Left forelimb (tissue), 1 donor: ENCODE data around the gene IGLON5.

Source experiments
- DNase-seq: peaks from one replicate; pipeline ENCODE4 v3.0.0-alpha.2; 2018; ENCODE audit warnings: low spot score

IGLON5 gene

DNA sequence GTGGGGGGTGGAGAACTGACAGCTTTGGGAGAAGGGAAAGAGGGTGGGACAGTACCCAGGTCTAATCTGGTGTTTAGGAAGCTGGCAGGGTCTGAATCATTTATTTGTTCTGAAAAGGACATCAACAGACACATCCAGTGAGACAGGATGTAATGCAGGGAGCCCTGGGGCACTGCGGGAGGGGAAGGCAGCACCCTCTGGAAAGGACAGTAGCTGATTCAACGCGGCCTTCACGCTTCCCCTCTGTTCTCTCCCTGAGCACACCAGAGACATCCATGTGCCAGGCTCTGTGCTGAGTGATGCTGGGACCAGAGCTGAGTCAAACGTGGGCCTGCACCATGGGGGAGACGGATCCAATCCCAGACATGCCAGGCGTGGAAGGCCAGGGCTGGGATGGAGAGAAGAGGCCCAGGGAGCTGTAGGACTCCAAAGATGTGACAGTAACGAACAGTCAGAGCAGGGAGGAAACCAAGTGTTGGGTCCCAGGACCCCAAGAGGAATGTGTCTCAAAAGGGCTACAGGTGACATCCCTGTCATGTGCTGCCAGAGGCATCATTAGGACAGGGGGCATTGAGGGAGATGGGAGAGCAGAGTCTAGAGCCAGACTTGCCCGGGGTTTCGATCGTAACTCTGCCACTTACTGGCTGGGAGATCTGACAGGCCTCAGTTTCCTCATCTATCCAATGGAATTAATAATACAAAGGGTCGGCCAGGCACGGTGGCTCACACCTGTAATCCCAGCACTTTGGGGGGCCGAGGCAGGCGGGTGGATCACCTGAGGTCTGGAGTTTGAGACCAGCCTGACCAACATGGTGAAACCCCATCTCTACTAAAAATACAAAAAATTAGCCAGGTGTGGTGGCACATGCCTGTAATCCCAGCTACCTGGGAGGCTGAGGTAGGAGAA lies 53.0 kb downstream of the IGLON5 start:
- no peak for DNase-seq

DNA sequence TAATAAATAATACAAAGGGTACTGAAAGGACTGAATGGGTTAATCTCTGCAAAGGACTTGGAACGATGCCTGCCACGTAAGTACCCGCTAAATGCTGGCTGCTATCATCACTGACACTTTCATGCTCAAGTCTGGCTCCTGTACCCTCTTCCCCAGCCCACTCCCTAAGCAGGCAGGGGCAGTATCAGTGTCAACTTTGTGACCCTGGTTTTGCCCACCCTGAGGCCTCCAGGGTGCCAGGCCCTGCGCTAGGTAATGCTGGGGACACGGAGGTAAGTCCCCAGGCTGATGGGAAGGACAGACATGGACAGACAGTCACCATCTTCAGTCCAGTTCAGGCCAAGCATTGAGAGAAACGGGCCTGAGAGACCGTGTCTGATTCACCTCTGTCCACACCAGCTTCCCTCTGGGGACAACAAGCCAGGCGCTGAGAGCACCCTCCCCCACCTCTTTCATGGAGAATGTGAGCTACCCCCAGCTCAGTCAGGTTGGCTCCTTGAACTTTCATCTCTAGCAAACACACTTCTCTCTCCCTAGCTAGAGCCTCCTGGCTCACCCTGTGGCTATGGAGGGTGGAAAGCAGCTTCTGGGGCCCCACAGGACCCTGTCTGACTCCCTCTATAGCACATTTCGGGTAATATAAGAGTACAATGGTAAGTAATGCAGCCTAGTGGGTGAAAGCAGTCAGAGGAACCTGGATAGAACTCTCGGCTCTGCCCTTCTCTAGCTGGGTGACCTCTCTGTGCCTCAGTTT lies 53.9 kb downstream of the IGLON5 start:
- no peak for DNase-seq

DNA sequence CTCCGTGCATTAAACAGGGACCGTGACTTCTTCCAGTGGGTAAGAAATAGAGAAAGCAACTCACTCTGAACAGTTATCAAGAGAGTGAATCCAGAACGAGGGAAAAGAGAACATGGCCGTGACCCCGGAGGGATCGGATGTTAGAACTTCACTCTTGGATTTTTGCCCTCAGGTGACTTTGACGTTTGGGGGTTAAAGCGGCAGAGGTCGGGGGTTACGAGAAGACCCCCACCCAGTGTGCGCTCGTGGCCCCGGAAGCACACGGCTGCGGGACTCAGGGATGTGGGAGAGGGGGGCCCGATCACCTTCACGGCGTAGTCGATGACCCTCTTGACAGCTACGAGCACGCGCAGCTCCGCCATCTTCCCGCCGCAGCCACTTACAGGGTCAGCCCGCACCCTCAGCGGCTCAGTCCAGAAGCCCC lies 54.5 kb downstream of the IGLON5 start, which contains the start of gene ETFB:
TSS of gene ETFB (minus strand) at position 424 of the 424 bp plus-strand sequence. CDS start at position 362, 62 bp downstream.
- no peak for DNase-seq

DNA sequence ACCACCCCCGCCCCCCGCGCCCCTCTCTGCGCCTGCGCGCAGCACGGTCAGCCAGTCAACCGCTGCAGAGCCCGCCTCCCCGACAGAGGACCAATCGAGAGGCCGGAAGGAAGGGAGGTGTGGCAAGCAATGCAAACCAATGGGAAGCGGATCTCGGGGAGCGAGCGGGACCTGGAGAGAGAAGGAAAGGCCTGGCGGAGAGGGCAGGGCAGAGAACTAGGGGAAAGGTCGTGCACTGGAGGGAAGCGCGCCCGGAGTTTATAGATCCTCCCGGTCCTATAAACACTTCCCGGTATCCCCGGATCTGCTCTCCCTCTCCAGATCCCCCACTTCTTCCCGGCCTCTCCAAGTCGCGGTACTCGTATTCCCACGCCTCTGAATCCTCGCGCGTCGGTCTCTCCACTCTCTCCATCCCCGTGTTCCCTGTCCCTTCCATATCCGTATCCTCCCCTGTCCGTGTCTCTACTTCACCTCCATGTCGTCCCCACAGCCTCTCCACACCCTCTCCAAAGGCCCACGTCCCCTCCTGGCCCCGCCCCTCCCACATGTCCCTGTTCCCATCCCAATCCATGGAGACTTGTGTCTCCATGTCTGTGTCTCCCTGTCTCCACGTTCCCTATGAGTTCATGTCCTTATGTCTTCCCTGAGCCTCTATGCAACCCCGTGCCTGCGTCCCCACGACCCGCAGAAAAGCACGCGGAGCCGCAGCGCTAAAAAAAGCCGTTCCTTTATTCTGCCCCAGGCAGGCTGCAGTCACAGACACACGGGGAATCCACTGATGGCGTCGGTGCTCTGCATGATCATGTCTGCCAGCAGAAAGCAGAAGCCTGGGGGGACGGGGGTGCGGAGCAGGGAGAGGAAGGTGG lies 55.2 kb downstream of the IGLON5 start:
- peak; percentile 98 for DNase-seq

DNA sequence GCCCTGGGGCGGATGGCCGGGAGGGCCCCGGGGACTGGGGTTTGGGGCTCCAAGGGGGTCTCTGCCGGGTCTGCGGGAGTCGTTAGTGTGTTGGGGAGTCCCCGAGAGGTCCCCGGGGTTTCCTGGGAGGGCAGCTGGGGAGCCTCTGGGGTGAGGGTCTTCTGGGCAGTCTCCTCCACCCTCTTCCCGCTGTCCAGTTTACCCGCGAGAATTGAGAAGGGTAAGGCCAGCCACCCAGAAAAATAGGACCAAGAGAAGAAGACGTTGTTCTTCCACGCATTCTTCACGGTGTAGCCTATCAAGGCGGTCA lies 55.8 kb downstream of the IGLON5 start:
- no peak for DNase-seq

DNA sequence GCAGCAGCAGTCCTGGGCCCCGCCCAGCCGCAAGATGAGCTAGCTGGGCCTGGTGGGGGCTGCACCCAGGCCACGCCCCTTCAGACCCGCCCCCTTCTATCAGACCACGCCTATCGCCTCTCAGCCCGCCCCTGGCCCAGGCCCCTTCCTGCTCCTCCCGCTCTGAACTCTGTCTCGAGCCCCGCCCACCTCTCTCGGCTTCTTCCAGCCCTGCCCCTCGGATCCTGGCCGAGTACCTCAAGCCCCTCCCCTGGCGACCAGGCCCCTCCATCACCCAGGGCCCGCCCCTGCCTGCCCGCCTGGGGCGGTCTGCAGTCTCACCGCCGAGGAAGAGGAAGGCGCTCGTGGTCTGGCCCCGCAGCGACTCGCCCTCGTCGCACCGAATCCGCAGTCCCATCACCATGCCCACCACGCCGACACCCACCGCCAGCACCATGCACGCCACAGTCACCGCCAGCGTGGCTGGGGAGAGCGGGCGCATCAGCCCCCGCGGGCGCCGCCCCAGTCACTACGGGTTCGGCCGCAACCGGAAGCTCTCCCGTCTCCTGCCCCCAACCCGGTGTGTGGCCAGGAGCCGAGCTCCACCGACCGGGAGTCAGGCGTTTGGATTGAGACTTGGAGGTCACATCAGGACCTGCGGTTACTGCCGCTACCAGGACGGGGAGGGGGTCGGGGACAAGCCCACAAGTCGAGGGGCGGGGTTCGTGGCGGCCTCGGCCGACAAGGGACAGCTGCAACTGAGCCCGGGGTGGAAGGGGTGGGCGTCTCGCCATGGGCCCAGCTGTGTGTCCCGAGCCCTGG lies 56.3 kb downstream of the IGLON5 start:
- peak; percentile 100 for DNase-seq

DNA sequence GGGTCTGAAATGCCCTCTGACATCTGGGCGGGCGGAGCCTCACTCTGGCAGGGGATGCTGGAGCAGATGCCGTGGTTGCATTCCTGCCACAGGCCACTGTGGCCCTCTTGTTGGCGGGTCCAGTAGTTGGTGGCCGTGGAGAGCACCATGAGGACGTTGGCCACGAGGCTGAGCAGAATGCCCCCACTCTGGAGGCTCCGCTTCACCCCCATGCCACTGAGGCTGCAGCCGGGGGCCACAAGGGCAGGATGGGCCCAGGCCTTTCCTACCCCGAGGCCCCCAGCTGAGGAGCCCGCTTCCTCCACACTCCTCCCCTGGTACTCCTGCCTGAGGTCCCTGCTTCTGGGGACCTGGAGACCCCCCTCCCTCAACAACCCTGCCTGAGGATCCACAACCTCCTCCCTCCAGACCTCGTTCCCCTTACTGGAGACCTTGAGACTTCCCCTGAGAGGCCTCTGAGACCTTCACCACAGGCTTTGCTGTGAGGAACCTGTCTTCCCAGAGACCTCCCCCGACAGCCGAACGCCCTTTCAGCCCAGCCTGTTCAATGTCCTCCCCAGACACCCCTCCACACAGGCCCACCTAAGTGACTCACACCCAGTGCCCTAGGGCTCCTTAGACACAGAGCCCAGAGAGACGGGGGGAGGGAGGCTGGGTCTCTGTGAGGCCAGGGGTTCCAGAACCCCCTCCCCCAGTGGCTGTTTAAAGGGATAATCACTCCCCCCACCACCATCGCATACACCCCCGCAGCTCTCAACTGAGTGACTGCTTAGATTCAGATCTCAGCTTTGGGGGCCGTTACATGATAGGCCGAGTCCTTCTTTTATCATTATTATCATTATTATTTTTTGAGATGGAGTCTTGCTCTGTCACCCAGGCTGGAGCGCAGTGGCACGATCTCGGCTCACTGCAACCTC lies 57.2 kb downstream of the IGLON5 start, which contains the start of gene CLDND2:
TSS of gene CLDND2 (minus strand) at position 638 of the 917 bp plus-strand sequence. CDS start at position 212, 426 bp downstream.
- DNase-seq, result no peak

DNA sequence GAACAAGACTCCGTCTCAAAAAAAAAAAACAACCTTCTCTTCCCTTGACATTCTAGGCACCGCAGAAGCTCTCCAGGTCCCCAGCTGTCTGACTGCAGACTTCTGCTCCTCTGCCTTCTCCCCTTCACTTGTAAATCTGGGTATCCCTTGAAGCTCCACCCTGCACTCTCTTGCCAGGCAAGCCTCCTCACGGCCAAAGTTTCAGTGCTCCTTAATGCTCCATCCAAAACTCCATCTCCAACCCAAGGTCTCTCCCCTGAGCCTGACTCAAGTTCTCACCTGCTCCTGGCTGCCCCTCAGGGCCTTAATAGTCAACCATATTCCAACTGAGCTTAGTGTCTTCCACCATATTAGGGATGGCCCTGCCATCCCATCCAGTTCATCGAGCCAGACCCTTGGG lies 58.8 kb downstream of the IGLON5 start:
- DNase-seq, result no peak

DNA sequence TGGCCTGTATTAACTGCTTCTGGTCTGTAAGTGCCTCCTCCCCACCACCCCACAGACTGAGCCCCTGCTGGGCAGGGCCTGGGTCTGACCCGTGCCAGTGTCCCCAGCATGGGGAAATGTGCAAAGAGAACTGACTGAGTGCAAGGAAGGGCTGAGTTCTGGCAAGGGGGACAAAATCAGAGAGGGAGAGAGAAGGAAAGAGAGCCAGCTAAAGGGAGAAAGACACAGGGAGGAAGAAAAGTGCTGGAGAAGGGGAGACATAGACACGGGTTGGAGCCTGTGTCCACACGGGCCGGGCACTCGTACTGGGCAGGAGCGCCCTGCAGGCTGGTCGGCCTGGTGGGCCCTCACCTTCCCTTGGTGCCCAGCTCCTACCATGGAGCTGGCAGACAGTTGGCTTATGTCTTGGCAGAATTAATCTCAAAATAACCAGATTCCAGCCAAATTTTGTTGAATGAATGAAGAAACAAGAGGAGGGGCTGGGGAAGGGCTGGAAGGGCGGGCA lies 59.8 kb downstream of the IGLON5 start:
- DNase-seq, result no peak

DNA sequence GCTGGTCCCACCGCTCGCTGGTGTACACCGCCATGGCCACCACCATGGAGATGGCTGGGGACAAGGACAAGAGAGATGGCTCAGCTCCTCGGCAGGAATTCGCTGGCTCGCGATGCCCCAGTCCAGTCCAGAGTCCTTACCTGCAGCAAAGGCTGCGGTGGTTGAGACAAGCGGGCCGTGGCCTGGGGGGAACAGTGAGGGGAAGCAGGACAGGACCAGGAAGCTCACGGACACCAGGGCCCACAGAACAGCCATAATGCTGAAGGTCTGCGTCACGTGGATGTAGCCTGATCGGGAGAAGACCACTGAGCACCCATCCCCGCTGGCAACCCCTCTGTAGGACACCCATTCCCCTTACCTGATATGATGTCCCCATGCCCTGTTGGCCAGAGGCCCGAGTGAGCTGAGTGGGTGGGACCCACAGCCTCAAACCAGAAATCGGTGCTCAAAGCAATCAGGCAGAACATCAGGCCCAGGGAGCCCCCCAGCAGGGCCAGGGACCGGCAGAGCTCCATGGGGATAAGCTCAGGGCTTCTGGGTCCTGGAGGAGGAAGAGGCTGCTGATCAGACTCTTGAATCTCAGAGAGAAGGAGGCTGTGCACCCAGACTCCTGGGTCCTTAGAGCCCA lies 60.7 kb downstream of the IGLON5 start:
- DNase-seq, result no peak

DNA sequence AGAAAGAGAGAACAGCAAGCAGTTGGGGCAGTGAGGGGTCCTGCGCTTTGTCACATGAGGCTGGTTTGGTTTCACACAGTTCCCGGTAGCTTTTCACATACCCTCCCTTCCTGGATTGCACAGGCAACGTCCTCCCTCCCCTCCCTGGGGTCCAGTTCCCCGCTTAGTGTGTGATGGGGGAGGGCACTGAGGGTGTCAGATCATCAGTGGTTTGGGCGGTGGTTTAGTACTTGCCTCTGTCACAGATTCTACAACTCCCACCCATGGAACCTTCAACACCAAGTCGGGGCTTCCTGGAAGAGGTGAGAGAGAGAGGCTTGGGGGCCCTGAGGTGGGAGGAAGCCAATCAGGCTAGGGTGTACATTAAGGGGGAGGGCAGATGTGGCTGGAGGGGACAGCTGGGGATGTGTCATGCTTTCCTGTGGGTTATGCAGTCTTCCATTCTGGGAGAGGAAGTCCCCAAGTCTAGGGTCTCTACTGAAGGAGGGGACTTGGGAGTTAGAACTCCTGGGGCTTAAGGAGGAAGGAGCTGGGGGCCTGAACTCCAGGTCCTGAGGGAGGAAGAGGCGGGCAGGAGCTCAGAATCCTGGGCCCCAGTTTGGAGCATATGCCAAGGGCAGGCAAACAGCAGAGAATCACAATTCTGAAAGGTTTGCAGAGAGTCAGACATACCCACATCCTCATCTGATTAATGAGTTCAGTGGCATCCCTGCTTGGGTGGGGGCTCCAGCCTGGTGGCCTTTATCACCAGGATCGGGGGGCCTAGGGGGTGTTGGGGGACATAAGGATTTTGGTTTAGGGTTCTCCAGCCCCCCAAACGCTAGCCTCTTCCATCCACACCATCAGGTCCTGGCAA lies 61.4 kb downstream of the IGLON5 start, which contains the start of gene NKG7:
TSS of gene NKG7 (minus strand) at position 6 of the 856 bp plus-strand sequence. CDS start 119 bp downstream, outside the sequence.
- DNase-seq, result no peak

- DNase-seq, result no peak
These were observed 64.2 kb downstream of the IGLON5 start for GRCh38 chr19:51375504-51376221.

- DNase-seq, result no peak
These were observed 66.0 kb downstream of the IGLON5 start for GRCh38 chr19:51377422-51377821.

- no peak for DNase-seq
These were observed 68.9 kb downstream of the IGLON5 start for GRCh38 chr19:51380379-51380778.
